Nephron (organoid): Measurements from ENCODE around the gene CPLX3.

Source experiments
- H3K27ac Mint-ChIP-seq, 3 experiments: 2 replicates each; pipeline ENCODE4 v1.8.0; 2020; ENCODE audit warnings: mixed read lengths in 3 of 3, mild to moderate bottlenecking in 2 of 3, moderate library complexity in 1 of 3
- H3K27me3 Mint-ChIP-seq: 2 replicates; pipeline ENCODE4 v1.8.0; 2021; ENCODE audit warnings: low read depth, mild to moderate bottlenecking, moderate library complexity, mixed read lengths
- H3K36me3 Mint-ChIP-seq: 2 replicates; pipeline ENCODE4 v1.8.0; 2020; ENCODE audit warnings: low read depth, mixed read lengths
- H3K4me1 Mint-ChIP-seq: 2 replicates; pipeline ENCODE4 v1.8.0; 2020; ENCODE audit warnings: mixed read lengths
- H3K4me3 Mint-ChIP-seq, 3 experiments: 2 replicates each; pipeline ENCODE4 v1.8.0; 2020; ENCODE audit warnings: mild to moderate bottlenecking in 3 of 3, mixed read lengths in 3 of 3, moderate library complexity in 2 of 3
- H3K9me3 Mint-ChIP-seq: 2 replicates; pipeline ENCODE4 v1.8.0; 2020; ENCODE audit warnings: mixed read lengths
- TF ChIP-seq, protein P1 (sequence below), 3 experiments: fragments of 200-600 bp; sonication (generic); IDR thresholded peaks; one replicate each; pipeline ENCODE4 v1.5.0; 2021; ENCODE audit warnings: antibody characterized with exemption in 3 of 3; ENCODE audit not compliant: unreplicated experiment in 3 of 3

CPLX3 gene

GRCh38 chr15:74855857-74856256 is 29.4 kb downstream of the CPLX3 start:
- no peaks in the 10 kb centered on the region for H3K27me3 Mint-ChIP-seq
- TF ChIP-seq, protein P1, sequence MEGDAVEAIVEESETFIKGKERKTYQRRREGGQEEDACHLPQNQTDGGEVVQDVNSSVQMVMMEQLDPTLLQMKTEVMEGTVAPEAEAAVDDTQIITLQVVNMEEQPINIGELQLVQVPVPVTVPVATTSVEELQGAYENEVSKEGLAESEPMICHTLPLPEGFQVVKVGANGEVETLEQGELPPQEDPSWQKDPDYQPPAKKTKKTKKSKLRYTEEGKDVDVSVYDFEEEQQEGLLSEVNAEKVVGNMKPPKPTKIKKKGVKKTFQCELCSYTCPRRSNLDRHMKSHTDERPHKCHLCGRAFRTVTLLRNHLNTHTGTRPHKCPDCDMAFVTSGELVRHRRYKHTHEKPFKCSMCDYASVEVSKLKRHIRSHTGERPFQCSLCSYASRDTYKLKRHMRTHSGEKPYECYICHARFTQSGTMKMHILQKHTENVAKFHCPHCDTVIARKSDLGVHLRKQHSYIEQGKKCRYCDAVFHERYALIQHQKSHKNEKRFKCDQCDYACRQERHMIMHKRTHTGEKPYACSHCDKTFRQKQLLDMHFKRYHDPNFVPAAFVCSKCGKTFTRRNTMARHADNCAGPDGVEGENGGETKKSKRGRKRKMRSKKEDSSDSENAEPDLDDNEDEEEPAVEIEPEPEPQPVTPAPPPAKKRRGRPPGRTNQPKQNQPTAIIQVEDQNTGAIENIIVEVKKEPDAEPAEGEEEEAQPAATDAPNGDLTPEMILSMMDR (IDR thresholded peaks at IDR 0.05; ENCODE audit: unreplicated experiment in 3 of 3) = no peak
- peaks cover 14% of the 10 kb centered on the region for H3K36me3 Mint-ChIP-seq
- H3K4me3 Mint-ChIP-seq = peak overlapping the region in 1 of 3 experiments; percentile 41
- no peaks in the 10 kb centered on the region for H3K9me3 Mint-ChIP-seq
- peaks cover 28% of the 10 kb centered on the region for H3K4me1 Mint-ChIP-seq
- peak overlapping the region; percentile 35 to 82 (median 76) for H3K27ac Mint-ChIP-seq

GRCh38 chr15:74856537-74856936 is 30.1 kb downstream of the CPLX3 start:
- peak overlapping the region in 1 of 3 experiments; percentile 65 for H3K27ac Mint-ChIP-seq

DNA sequence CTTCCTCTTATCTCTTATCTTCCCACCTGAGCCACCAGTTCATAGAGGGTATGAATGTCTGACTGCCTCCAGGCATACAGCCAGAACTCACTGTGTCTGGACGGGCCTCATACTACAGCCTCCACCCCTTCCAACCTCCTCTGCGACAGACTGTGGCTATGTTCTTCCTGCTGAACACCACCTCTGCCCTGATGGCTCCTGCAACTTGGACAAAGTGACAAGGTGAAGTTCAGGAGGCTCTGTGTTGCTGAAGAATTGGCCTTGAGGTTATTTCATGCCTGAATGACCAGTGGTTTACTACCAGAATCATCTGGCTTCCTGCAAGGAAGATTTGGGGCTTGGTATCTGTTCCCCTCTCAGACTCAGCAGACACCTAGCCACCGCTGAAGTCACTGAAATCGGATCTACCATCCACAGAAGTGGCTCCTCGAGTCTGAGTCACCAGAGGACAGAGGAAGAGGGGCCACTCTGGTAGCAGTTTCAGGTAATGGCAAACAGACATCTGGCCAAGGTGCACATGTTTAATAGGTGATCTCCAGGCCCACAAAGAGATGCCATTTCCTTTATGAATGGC is 30.7 kb downstream of the CPLX3 start:
- Mint-ChIP-seq H3K9me3 (no peaks in the 10 kb centered on the region), H3K27me3 (no peaks in the 10 kb centered on the region), H3K4me3 (no peak overlapping the region), H3K4me1 (peaks cover 28% of the 10 kb centered on the region), H3K36me3 (peaks cover 7% of the 10 kb centered on the region), H3K27ac (peak overlapping the region; percentile 0 to 65 (median 36))
- TF ChIP-seq, protein P1 (IDR thresholded peaks at IDR 0.05; ENCODE audit: unreplicated experiment in 3 of 3) = no peak

More at GRCh38 chr15:74856537-74856936, 30.1 kb downstream of the CPLX3 start:
- H3K9me3 Mint-ChIP-seq = no peaks in the 10 kb centered on the region
- no peak overlapping the region for H3K4me3 Mint-ChIP-seq
- peaks cover 28% of the 10 kb centered on the region for H3K4me1 Mint-ChIP-seq
- TF ChIP-seq, protein P1 (IDR thresholded peaks at IDR 0.05; ENCODE audit: unreplicated experiment in 3 of 3) = no peak
- H3K36me3 Mint-ChIP-seq = peaks cover 10% of the 10 kb centered on the region
- no peaks in the 10 kb centered on the region for H3K27me3 Mint-ChIP-seq

- TF ChIP-seq, protein P1 (IDR thresholded peaks at IDR 0.05; ENCODE audit: unreplicated experiment in 3 of 3) = no peak
- Mint-ChIP-seq H3K27ac (peak overlapping the region; percentile 28 to 65 (median 56)), H3K36me3 (peaks cover 5% of the 10 kb centered on the region), H3K4me3 (no peak overlapping the region), H3K4me1 (peaks cover 28% of the 10 kb centered on the region), H3K9me3 (no peaks in the 10 kb centered on the region), H3K27me3 (no peaks in the 10 kb centered on the region)
Observed at GRCh38 chr15:74857671-74858368, 31.4 kb downstream of the CPLX3 start.

DNA sequence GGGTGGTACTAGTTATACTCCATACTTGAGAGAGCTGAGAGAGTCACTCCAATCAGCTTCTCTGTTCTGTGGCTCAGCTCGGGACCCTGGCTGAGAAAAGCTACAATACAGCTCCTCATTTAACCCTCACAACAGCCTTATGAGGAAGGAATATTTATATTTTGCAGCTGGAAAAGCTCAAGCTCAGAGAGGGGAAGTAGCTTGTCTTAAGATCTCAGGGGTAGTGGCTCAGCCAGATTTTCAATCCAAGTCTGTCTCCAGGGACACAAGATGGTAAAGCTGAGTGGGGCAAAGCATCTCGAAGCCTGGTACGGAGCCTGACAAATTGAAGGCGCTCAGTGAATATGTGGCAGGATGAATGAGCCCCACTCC is 31.9 kb downstream of the CPLX3 start:
- H3K4me3 Mint-ChIP-seq = no peak overlapping the region
- peaks cover 3% of the 10 kb centered on the region for H3K36me3 Mint-ChIP-seq
- H3K9me3 Mint-ChIP-seq = no peaks in the 10 kb centered on the region
- H3K4me1 Mint-ChIP-seq = peaks cover 28% of the 10 kb centered on the region
- H3K27ac Mint-ChIP-seq = peak overlapping the region in 2 of 3 experiments; percentile 28 to 56
- TF ChIP-seq, protein P1 (IDR thresholded peaks at IDR 0.05; ENCODE audit: unreplicated experiment in 3 of 3) = no peak
- H3K27me3 Mint-ChIP-seq = no peaks in the 10 kb centered on the region
